K562 (cell line): Measurements from ENCODE around the gene ZNF613. TPM values are rescaled to one million over a fixed set of nuclear protein-coding genes. Genes with fewer than 3 reads are reported as not detected.

Experiments
- ATAC-seq: fragments of 200-7000 bp; cut with Tn5 transposase; 3 replicates; pipeline ENCODE4 v1.9.1; 2020; ENCODE audit warnings: moderate library complexity
- BruUV-seq: library from RNA; stranded (reverse); fragments of 400-500 nt; replicated peaks from 2 replicates; lab custom pipeline; 2021; lab: Mats Ljungman, UMichigan
- CTCF ChIA-PET: fragments of 300-600 bp; formaldehyde crosslinking; extraction: SDS; loops from one replicate; lab custom pipeline; 2021; ENCODE audit warnings: low intra/inter-chr PET ratio; lab: Yijun Ruan, JAX
- POLR2A ChIA-PET: fragments of 300-600, 350-650 bp; sonication (Branson Sonifier 250); formaldehyde crosslinking; extraction: SDS; loops from one replicate; lab custom pipeline; 2021; ENCODE audit warnings: antibody characterized with exemption, inconsistent platforms; lab: Yijun Ruan, JAX
- DNase-seq, 4 experiments: peaks; one replicate each; pipeline versions ENCODE4 v3.0.0 to v3.0.0-alpha.2; 2011 to 2018; ENCODE audit warnings: low spot score in 3 of 4, mixed read lengths in 3 of 4; ENCODE audit errors: extremely low read depth in 1 of 4
- FAIRE-seq: peaks from 2 replicates; lab custom pipeline; 2011; peaks lifted over from hg19 to GRCh38; lab: Jason Lieb, UNC
- H2AFZ ChIP-seq: 2 replicates; pipeline ENCODE4 v1.6.0; 2011; ENCODE audit warnings: low read depth, low read length, control low read depth, inconsistent platforms
- H3K27ac ChIP-seq: fragments of 200-600 bp; 3 replicates; pipeline ENCODE4 v1.8.0; 2011; ENCODE audit warnings: low read depth, mild to moderate bottlenecking, control low read depth, inconsistent platforms, low read length, moderate library complexity, mixed read lengths; ENCODE audit errors: extremely low read depth
- H3K27me3 ChIP-seq, 2 experiments: fragments of 300-600 bp in 1 of 2; 2 replicates in 1 of 2; 3 replicates in 1 of 2; pipeline versions ENCODE4 v1.6.0 to v1.8.0; 2011; ENCODE audit warnings: inconsistent platforms in 2 of 2, low read length in 2 of 2, mild to moderate bottlenecking in 1 of 2, mixed read lengths in 1 of 2, moderate library complexity in 1 of 2; ENCODE audit not compliant: control insufficient read depth in 2 of 2, insufficient read depth in 2 of 2
- H3K36me3 ChIP-seq: fragments of 300-600 bp; 3 replicates; pipeline ENCODE4 v1.8.0; 2011; ENCODE audit warnings: mild to moderate bottlenecking, low read length, inconsistent platforms; ENCODE audit not compliant: control insufficient read depth, insufficient read depth
- H3K4me1 ChIP-seq, 2 experiments: fragments of 200-600 bp in 1 of 2; replicated peaks in 1 of 2; 2 replicates in 1 of 2; 3 replicates in 1 of 2; pipeline versions ENCODE4 v1.5.1 to v1.8.0; 2011; ENCODE audit warnings: inconsistent platforms in 2 of 2, low read length in 2 of 2, mild to moderate bottlenecking in 1 of 2, mixed read lengths in 1 of 2, moderate library complexity in 1 of 2; ENCODE audit not compliant: control insufficient read depth in 2 of 2, insufficient read depth in 2 of 2
- H3K4me2 ChIP-seq: 2 replicates; pipeline ENCODE4 v1.6.1; 2011; ENCODE audit warnings: low read length, control low read depth, inconsistent platforms, mixed read lengths; ENCODE audit not compliant: insufficient read depth
- H3K4me3 ChIP-seq: fragments of 200-600 bp; sonication (generic), shearing (Covaris generic); 2 replicates; pipeline ENCODE4 v1.5.1; 2016; ENCODE audit warnings: control low read depth, inconsistent platforms
- H3K79me2 ChIP-seq: fragments of 200-600 bp; 3 replicates; pipeline ENCODE4 v1.8.0; 2011; ENCODE audit warnings: low read length, inconsistent platforms; ENCODE audit not compliant: control insufficient read depth, insufficient read depth
- H3K9ac ChIP-seq, 2 experiments: 2 replicates each; pipeline versions ENCODE4 v1.6.0 to v1.6.1; 2011; ENCODE audit warnings: low read depth in 2 of 2, low read length in 2 of 2, control low read depth in 1 of 2, inconsistent platforms in 1 of 2, mild to moderate bottlenecking in 1 of 2, mixed read lengths in 1 of 2; ENCODE audit not compliant: insufficient read depth in 1 of 2
- H3K9me1 ChIP-seq: one replicate; pipeline ENCODE4 v1.6.0; 2011; ENCODE audit warnings: inconsistent platforms, mild to moderate bottlenecking, low read length, moderate library complexity; ENCODE audit not compliant: control insufficient read depth, insufficient read depth
- H3K9me3 ChIP-seq: replicated peaks from 2 replicates; pipeline ENCODE4 v1.5.1; 2011; ENCODE audit warnings: low read depth, low read length, inconsistent platforms; ENCODE audit not compliant: control insufficient read depth, insufficient read depth
- H4K20me1 ChIP-seq: replicated peaks from 2 replicates; pipeline ENCODE4 v1.6.1; 2011; ENCODE audit warnings: low read length, inconsistent platforms, mixed read lengths; ENCODE audit not compliant: control insufficient read depth, insufficient read depth
- LCOR ChIP-seq: sonication (generic); formaldehyde crosslinking; IDR thresholded peaks from 2 replicates; pipeline ENCODE4 v1.8.0; 2022; ENCODE audit warnings: mild to moderate bottlenecking, missing genetic modification reagents
- RFX1 ChIP-seq: fragments of 450-650 bp; IDR thresholded peaks from 2 replicates; pipeline ENCODE4 v1.6.1; 2016; ENCODE audit warnings: mild to moderate bottlenecking, moderate library complexity
- SMAD1 ChIP-seq: fragments of 150-350 bp; IDR thresholded peaks from 2 replicates; pipeline ENCODE4 v1.6.1; 2014; ENCODE audit warnings: low read length, low read depth; ENCODE audit not compliant: partially characterized antibody
- ZNF121 ChIP-seq: sonication (generic); formaldehyde crosslinking; conservative IDR thresholded peaks from 2 replicates; pipeline ENCODE4 v1.8.0; 2022; ENCODE audit warnings: missing genetic modification reagents
- WGBS: fragments of 100-300 bp; shearing (Covaris generic); methylation state at CpG from one replicate; pipeline ENCODE4 v1.1.6; 2016; ENCODE audit warnings: low coverage, mixed read lengths; ENCODE audit not compliant: insufficient coverage; ENCODE audit errors: missing lambda C conversion rate; 5-methylcytosine and 5-hydroxymethylcytosine counted together
- in situ Hi-C: fragments of 300-500 bp; cut with MboI; formaldehyde crosslinking; loops from 4 replicates; pipeline ENCODE4 v1.15.0; 2018; ENCODE audit warnings: inconsistent platforms, mixed read lengths
- intact Hi-C: fragments of 100-400 bp; cut with micrococcal nuclease; formaldehyde crosslinking; loops from 2 replicates; pipeline ENCODE4 v1.14.2; 2022
- polyA plus RNA-seq, 8 experiments: library from polyadenylated mRNA; depleted of rRNA in 4 of 8; stranded (reverse) in 5 of 8; unstranded in 3 of 8; fragments of >200 nt; fragmentation: Nextera tagmentation in 2 of 8; fragmentation: Illumina TruSeq in 1 of 8; extraction: Ambion mirVana in 2 of 8; extraction: Trizol in 1 of 8; gene quantifications; 2 replicates each; pipeline versions ENCODE4 v1.2.1 to v1.2.3, GENCODE V29; 2011 to 2014; ENCODE audit warnings: inconsistent platforms in 1 of 8, missing spikeins in 1 of 8
- total RNA-seq, 7 experiments: library from RNA; depleted of rRNA in 6 of 7; stranded (reverse); fragments of >200 nt in 6 of 7; fragmentation: Illumina TruSeq in 2 of 7; extraction: Trizol in 2 of 7; gene quantifications; 2 replicates each; pipeline versions ENCODE4 v1.2.1 to v1.2.3, GENCODE V29; 2011 to 2021; ENCODE audit warnings: low replicate concordance in 1 of 7
- TF ChIP-seq, protein P1 (sequence below): fragments of 450-650 bp; formaldehyde crosslinking; IDR thresholded peaks from 2 replicates; pipeline ENCODE4 v1.4.0; 2020; ENCODE audit warnings: mild to moderate bottlenecking, mixed read lengths

The ZNF613 gene
- total and polyA plus RNA-seq, 9 of the 15 experiments (the other 6 are each of a cell fraction or from before 2014, with no cell fraction given), result 2.1 to 4.5 (median 2.7) TPM

GRCh38 chr19:51882518-51882917, 44.8 kb upstream of the ZNF613 start:
- ATAC-seq (no peak), DNase-seq (no peak), FAIRE-seq (no peak)
- Histone ChIP-seq H3K27me3 (no peaks in the 10 kb centered on the region), H3K9me3 (peaks cover 19% of the 10 kb centered on the region), H3K4me1 (peaks cover 0 to 1% of the 10 kb centered on the region in 2 experiments; a peak in 1 of 5 replicates), H2AFZ (no peak overlapping the region), H3K4me2 (no peak overlapping the region), H3K9ac (no peak overlapping the region), H3K79me2 (no peaks in the 10 kb centered on the region; the same call in 2 of the 3 replicates), H3K4me3 (no peak overlapping the region), H3K27ac (no peak overlapping the region), H4K20me1 (no peaks in the 10 kb centered on the region), H3K36me3 (peaks cover 25% of the 10 kb centered on the region), H3K9me1 (no peaks in the 10 kb centered on the region)
- POLR2A ChIA-PET, result no interaction called here
- intact Hi-C loops, result no loop called here
- 85% methylated on average over 3 of the region's 3 CpGs for WGBS
- no peak for TF ChIP-seq RFX1
- TF ChIP-seq ZNF121, result peak; percentile 61
- TF ChIP-seq SMAD1, result no peak
- in situ Hi-C loops, result no loop called here
- BruUV-seq, result no TSS peak
- CTCF ChIA-PET, result interaction anchor here (0.6 kb wide), 1 partner anchor 15 kb away, joined by 4 read pairs; no protein-coding TSS in a partner anchor

GRCh38 chr19:51884713-51885112, 42.6 kb upstream of the ZNF613 start:
- intact Hi-C loops, result no loop called here
- H3K27me3 ChIP-seq, result no peaks in the 10 kb centered on the region
- no peak for ATAC-seq
- H3K36me3 ChIP-seq, result peaks cover 25% of the 10 kb centered on the region; the same call in 2 of the 3 replicates
- no peaks in the 10 kb centered on the region; the same call in 2 of the 3 replicates for H3K79me2 ChIP-seq
- H3K4me2 ChIP-seq, result no peak overlapping the region
- ChIA-PET CTCF (no interaction called here), POLR2A (no interaction called here)
- 92% methylated on average over 2 of the region's 2 CpGs for WGBS
- H3K9me1 ChIP-seq, result no peaks in the 10 kb centered on the region
- H3K9ac ChIP-seq, result no peak overlapping the region
- DNase-seq, result no peak
- no peak overlapping the region for H3K4me3 ChIP-seq
- H3K27ac ChIP-seq, result no peak overlapping the region
- no peak overlapping the region for H2AFZ ChIP-seq
- in situ Hi-C loops, result no loop called here
- no peak for FAIRE-seq
- BruUV-seq, result no TSS peak
- H4K20me1 ChIP-seq, result no peaks in the 10 kb centered on the region
- H3K9me3 ChIP-seq, result peaks cover 19% of the 10 kb centered on the region
- H3K4me1 ChIP-seq, result peaks cover 0 to 3% of the 10 kb centered on the region in 2 experiments; a peak in 1 of 5 replicates
- TF ChIP-seq LCOR (CRISPR knock-in tag), result no peak
- TF ChIP-seq, protein P1, sequence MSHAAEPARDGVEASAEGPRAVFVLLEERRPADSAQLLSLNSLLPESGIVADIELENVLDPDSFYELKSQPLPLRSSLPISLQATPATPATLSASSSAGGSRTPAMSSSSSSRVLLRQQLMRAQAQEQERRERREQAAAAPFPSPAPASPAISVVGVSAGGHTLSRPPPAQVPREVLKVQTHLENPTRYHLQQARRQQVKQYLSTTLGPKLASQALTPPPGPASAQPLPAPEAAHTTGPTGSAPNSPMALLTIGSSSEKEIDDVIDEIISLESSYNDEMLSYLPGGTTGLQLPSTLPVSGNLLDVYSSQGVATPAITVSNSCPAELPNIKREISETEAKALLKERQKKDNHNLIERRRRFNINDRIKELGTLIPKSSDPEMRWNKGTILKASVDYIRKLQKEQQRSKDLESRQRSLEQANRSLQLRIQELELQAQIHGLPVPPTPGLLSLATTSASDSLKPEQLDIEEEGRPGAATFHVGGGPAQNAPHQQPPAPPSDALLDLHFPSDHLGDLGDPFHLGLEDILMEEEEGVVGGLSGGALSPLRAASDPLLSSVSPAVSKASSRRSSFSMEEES (CRISPR knock-in tag), result peak; percentile 79
